Left lung (tissue), 10 donors: Measurements from ENCODE around the gene AP4B1. TPM values are rescaled to one million over a fixed set of nuclear protein-coding genes. Genes with fewer than 3 reads are reported as not detected.

ENCODE experiments used
- ATAC-seq: fragments of 200-7000 bp; cut with Tn5 transposase; one replicate; pipeline ENCODE4 v1.9.1; 2020; ENCODE audit warnings: moderate library complexity
- DNase-seq, 4 donors: peaks; one replicate each; pipeline ENCODE4 v3.0.0-alpha.2; 2013 to 2020
- H3K27ac ChIP-seq, 2 donors: fragments of 200-600 bp; sonication (generic) in 1 of 2; one replicate each; pipeline versions ENCODE4 v1.5.0 to v1.8.0; 2020 to 2021
- H3K27me3 ChIP-seq, 2 donors: fragments of 200-600 bp; sonication (generic) in 1 of 2; one replicate each; pipeline versions ENCODE4 v1.5.0 to v1.8.0; 2020 to 2021
- H3K36me3 ChIP-seq, 2 donors: fragments of 200-600 bp; sonication (generic) in 1 of 2; one replicate each; pipeline versions ENCODE4 v1.5.0 to v1.8.0; 2020 to 2021
- H3K4me1 ChIP-seq, 2 donors: fragments of 200-600 bp; one replicate each; pipeline ENCODE4 v1.8.0; 2021
- H3K4me3 ChIP-seq, 2 donors: fragments of 200-600 bp; sonication (generic) in 1 of 2; one replicate each; pipeline versions ENCODE4 v1.5.0 to v1.8.0; 2020 to 2021; ENCODE audit warnings: mild to moderate bottlenecking in 1 of 2
- H3K9me3 ChIP-seq, 2 donors: fragments of 200-600 bp; sonication (generic) in 1 of 2; one replicate each; pipeline versions ENCODE4 v1.5.0 to v1.8.0; 2020 to 2021
- CTCF ChIP-seq, 2 donors: fragments of 200-600 bp; sonication (generic) in 1 of 2; IDR thresholded peaks; one replicate each; pipeline versions ENCODE4 v1.5.0 to v1.8.0; 2021; ENCODE audit warnings: antibody characterized with exemption in 2 of 2
- intact Hi-C, 2 donors: fragments of 100-400 bp; cut with DNase I; formaldehyde crosslinking; loops; one replicate each; pipeline versions ENCODE4 v1.11.2 to v1.14.2; 2022
- polyA plus RNA-seq, 6 donors: library from polyadenylated mRNA; unstranded; fragments of 120-200 nt; gene quantifications; one replicate each; pipeline ENCODE4 v1.2.1, GENCODE V29; 2013; ENCODE audit not compliant: insufficient read length in 6 of 6
- total RNA-seq, 2 donors: library from RNA; stranded (reverse); fragmentation: NEBNext Ultra II Directional; extraction: Animal tissue kit (Norgen Biotek cat#: 25700); gene quantifications; one replicate each; pipeline ENCODE4 v1.2.1, GENCODE V29; 2021
- donor health status: DM: no; HTN: yes; CAD: no.
- donor health status: DM: no; HTN: no; CAD: no.

AP4B1 gene
- total and polyA plus RNA-seq, 8 donors = 15.4 to 65.1 (median 54.6) TPM

GRCh38 chr1:113916974-113917373, 12.4 kb upstream of the AP4B1 start:
- intact Hi-C loops = no loop called here

GRCh38 chr1:113913887-113914664, 9.5 kb upstream of the AP4B1 start:
- no peaks in the 10 kb centered on the region for H3K27me3 ChIP-seq

More at GRCh38 chr1:113916974-113917373, 12.4 kb upstream of the AP4B1 start:
- Histone ChIP-seq H3K27me3 (no peaks in the 10 kb centered on the region), H3K4me3 (no peak overlapping the region), H3K4me1 (peaks cover 0 to 11% of the 10 kb centered on the region in 2 donors), H3K9me3 (no peaks in the 10 kb centered on the region), H3K36me3 (peaks cover 0 to 9% of the 10 kb centered on the region in 2 donors), H3K27ac (no peak overlapping the region)
- ATAC-seq (no peak), DNase-seq (no peak)
- no peak for TF ChIP-seq CTCF (IDR thresholded peaks at IDR 0.05)

GRCh38 chr1:113913312-113913668, 8.7 kb upstream of the AP4B1 start:
- intact Hi-C loops = no loop called here
- no peak for DNase-seq
- peak overlapping the region; percentile 31 to 49 for H3K27ac ChIP-seq
- no peak for ATAC-seq
- H3K4me1 ChIP-seq = peaks cover 0 to 18% of the 10 kb centered on the region in 2 donors
- H3K27me3 ChIP-seq = no peaks in the 10 kb centered on the region
- H3K36me3 ChIP-seq = peaks cover 0 to 39% of the 10 kb centered on the region in 2 donors
- H3K9me3 ChIP-seq = no peaks in the 10 kb centered on the region
- H3K4me3 ChIP-seq = no peak overlapping the region
- TF ChIP-seq CTCF (IDR thresholded peaks at IDR 0.05) = no peak

More at GRCh38 chr1:113913887-113914664, 9.5 kb upstream of the AP4B1 start:
- H3K36me3 ChIP-seq = peaks cover 0 to 32% of the 10 kb centered on the region in 2 donors
- ATAC-seq = no peak
- intact Hi-C loops = no loop called here
- TF ChIP-seq CTCF (IDR thresholded peaks at IDR 0.05) = no peak
- H3K4me3 ChIP-seq = no peak overlapping the region
- H3K4me1 ChIP-seq = peaks cover 0 to 17% of the 10 kb centered on the region in 2 donors
- DNase-seq = no peak
- H3K27ac ChIP-seq = no peak overlapping the region
- no peaks in the 10 kb centered on the region for H3K9me3 ChIP-seq

- peak in 2 of 4 donors; percentile 53 to 80 for DNase-seq
- no peak overlapping the region for H3K4me3 ChIP-seq
- peak overlapping the region; percentile 31 to 49 for H3K27ac ChIP-seq
- no peaks in the 10 kb centered on the region for H3K27me3 ChIP-seq
- no peak for TF ChIP-seq CTCF (IDR thresholded peaks at IDR 0.05)
- intact Hi-C loops = no loop called here
- ATAC-seq = peak; percentile 53
- peaks cover 0 to 44% of the 10 kb centered on the region in 2 donors for H3K36me3 ChIP-seq
- H3K4me1 ChIP-seq = peaks cover 0 to 18% of the 10 kb centered on the region in 2 donors
- no peaks in the 10 kb centered on the region for H3K9me3 ChIP-seq
Measured at GRCh38 chr1:113912594-113913311, 8.2 kb upstream of the AP4B1 start.

- Histone ChIP-seq H3K36me3 (peaks cover 0 to 31% of the 10 kb centered on the region in 2 donors), H3K27ac (peak overlapping the region; percentile 94 to 96), H3K9me3 (no peaks in the 10 kb centered on the region), H3K4me1 (peaks cover 12 to 56% of the 10 kb centered on the region in 2 donors), H3K27me3 (no peaks in the 10 kb centered on the region), H3K4me3 (peak overlapping the region; percentile 77 to 79)
- intact Hi-C loops = no loop called here
- DNase-seq (peak in 1 of 4 donors; percentile 51), ATAC-seq (peak; percentile 0)
- no peak for TF ChIP-seq CTCF (IDR thresholded peaks at IDR 0.05)
Measured at GRCh38 chr1:113905435-113905861, 849 bp upstream of the AP4B1 start.
